Activated naive CD8-positive, alpha-beta T cell treated with anti-CD3 and anti-CD28 coated beads, Interleukin-2, amount 10 ng/mL, durations not matched to agents 7 days and 5 days (primary cell): ENCODE data around the gene CHRM1. TPM values are rescaled to one million over a fixed set of nuclear protein-coding genes. Genes with fewer than 3 reads are reported as not detected.

Source experiments
- ATAC-seq: fragments of 150-1000 bp; cut with Tn5 transposase; one replicate; pipeline ENCODE4 v1.10.0; 2021; ENCODE audit warnings: low read depth, moderate library complexity
- POLR2A ChIA-PET: fragments of 350-600 bp; sonication (Branson Sonifier 250); formaldehyde crosslinking; loops from one replicate; lab custom pipeline; 2021; ENCODE audit warnings: antibody characterized with exemption; lab: Charles Lee
- DNase-seq: peaks from one replicate; pipeline ENCODE4 v3.0.0; 2021
- H3K27ac Mint-ChIP-seq: one replicate; pipeline ENCODE4 v1.8.0; 2022; ENCODE audit warnings: mild to moderate bottlenecking, mixed read lengths
- H3K27me3 Mint-ChIP-seq: one replicate; pipeline ENCODE4 v1.8.0; 2022; ENCODE audit warnings: mild to moderate bottlenecking, moderate library complexity, mixed read lengths
- H3K36me3 Mint-ChIP-seq: one replicate; pipeline ENCODE4 v1.8.0; 2021; ENCODE audit warnings: mild to moderate bottlenecking, mixed read lengths
- H3K4me1 Mint-ChIP-seq: one replicate; pipeline ENCODE4 v1.8.0; 2021; ENCODE audit warnings: mixed read lengths
- H3K4me3 Mint-ChIP-seq: one replicate; pipeline ENCODE4 v1.8.0; 2022; ENCODE audit warnings: mild to moderate bottlenecking, moderate library complexity, mixed read lengths
- H3K9me3 Mint-ChIP-seq: one replicate; pipeline ENCODE4 v1.8.0; 2021; ENCODE audit warnings: mixed read lengths
- total RNA-seq, 2 experiments: library from RNA; stranded (reverse); gene quantifications; one replicate each; pipeline ENCODE4 v1.2.3, GENCODE V29; 2021

The CHRM1 gene
- total RNA-seq, 2 experiments from 2014 or later, result not detected

GRCh38 chr11:62922189-62922589 is 1.0 kb upstream of the CHRM1 start:
- DNase-seq (no peak), ATAC-seq (no peak)
- Mint-ChIP-seq H3K4me1 (peaks cover 12% of the 10 kb centered on the region), H3K27ac (no peak overlapping the region), H3K27me3 (peaks cover 67% of the 10 kb centered on the region), H3K36me3 (no peaks in the 10 kb centered on the region), H3K4me3 (no peak overlapping the region), H3K9me3 (no peaks in the 10 kb centered on the region)
- POLR2A ChIA-PET, result no interaction called here

GRCh38 chr11:62921573-62922188 is 518 bp upstream of the CHRM1 start:
- Mint-ChIP-seq H3K4me3 (no peak overlapping the region), H3K27me3 (peaks cover 63% of the 10 kb centered on the region)
- POLR2A ChIA-PET, result no interaction called here

GRCh38 chr11:62919898-62920640 is 1.1 kb downstream of the CHRM1 start:
- no peaks in the 10 kb centered on the region for H3K9me3 Mint-ChIP-seq
- H3K27ac Mint-ChIP-seq, result no peak overlapping the region
- no peak for DNase-seq
- POLR2A ChIA-PET, result no interaction called here
- H3K4me3 Mint-ChIP-seq, result no peak overlapping the region
- H3K36me3 Mint-ChIP-seq, result no peaks in the 10 kb centered on the region
- peaks cover 48% of the 10 kb centered on the region for H3K27me3 Mint-ChIP-seq
- H3K4me1 Mint-ChIP-seq, result peaks cover 6% of the 10 kb centered on the region
- no peak for ATAC-seq

More at GRCh38 chr11:62921573-62922188, 518 bp upstream of the CHRM1 start:
- Mint-ChIP-seq H3K4me1 (peaks cover 12% of the 10 kb centered on the region), H3K36me3 (no peaks in the 10 kb centered on the region), H3K9me3 (no peaks in the 10 kb centered on the region), H3K27ac (no peak overlapping the region)
- DNase-seq (no peak), ATAC-seq (no peak)

DNA sequence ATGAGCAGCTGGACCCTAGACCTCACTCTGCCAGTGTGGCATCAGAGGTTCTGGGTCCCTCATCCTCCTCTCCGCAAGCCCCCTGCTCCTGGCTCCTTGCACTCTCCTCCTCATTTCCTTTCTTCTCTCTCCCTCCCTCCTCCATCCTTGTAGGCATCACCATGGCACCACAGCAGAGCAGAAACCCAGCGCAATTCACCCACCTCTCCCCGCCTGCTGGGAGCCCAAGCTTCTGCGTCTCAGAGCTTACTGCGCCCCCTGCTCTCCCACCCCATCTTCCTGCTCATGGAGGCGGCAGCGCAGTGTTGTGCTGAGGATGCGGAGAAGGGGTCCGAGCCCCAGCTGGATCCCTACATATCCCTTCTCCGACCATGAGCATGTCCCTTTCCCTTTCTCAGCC is 1.7 kb downstream of the CHRM1 start:
- ATAC-seq (no peak), DNase-seq (no peak)
- Mint-ChIP-seq H3K27ac (no peak overlapping the region), H3K27me3 (peaks cover 42% of the 10 kb centered on the region), H3K4me3 (no peak overlapping the region), H3K4me1 (peaks cover 6% of the 10 kb centered on the region), H3K9me3 (no peaks in the 10 kb centered on the region), H3K36me3 (no peaks in the 10 kb centered on the region)
- POLR2A ChIA-PET, result no interaction called here

DNA sequence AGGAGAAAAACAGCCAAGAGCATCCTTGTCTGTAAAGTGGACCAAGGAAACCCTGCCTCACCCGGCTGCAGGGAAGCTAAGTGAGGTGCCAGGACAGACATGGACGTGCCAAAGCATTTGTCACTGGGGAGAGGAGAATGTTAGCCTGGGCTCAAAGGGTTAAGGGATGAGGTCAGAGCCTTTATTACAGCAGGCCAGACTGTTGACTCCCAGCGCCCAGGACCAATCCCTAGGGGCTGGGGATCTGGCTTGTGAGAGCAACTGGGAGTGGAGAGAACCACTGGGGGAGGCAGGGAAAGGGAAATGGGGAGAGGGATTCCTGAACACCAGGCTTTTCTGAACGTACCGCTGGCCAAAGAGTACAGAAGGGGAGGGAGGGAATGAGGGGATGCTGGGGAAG is 2.6 kb downstream of the CHRM1 start:
- Mint-ChIP-seq H3K9me3 (no peaks in the 10 kb centered on the region), H3K36me3 (no peaks in the 10 kb centered on the region), H3K4me1 (peaks cover 2% of the 10 kb centered on the region), H3K27ac (no peak overlapping the region), H3K4me3 (no peak overlapping the region), H3K27me3 (peaks cover 33% of the 10 kb centered on the region)
- no peak for ATAC-seq
- DNase-seq, result no peak
- POLR2A ChIA-PET, result no interaction called here

DNA sequence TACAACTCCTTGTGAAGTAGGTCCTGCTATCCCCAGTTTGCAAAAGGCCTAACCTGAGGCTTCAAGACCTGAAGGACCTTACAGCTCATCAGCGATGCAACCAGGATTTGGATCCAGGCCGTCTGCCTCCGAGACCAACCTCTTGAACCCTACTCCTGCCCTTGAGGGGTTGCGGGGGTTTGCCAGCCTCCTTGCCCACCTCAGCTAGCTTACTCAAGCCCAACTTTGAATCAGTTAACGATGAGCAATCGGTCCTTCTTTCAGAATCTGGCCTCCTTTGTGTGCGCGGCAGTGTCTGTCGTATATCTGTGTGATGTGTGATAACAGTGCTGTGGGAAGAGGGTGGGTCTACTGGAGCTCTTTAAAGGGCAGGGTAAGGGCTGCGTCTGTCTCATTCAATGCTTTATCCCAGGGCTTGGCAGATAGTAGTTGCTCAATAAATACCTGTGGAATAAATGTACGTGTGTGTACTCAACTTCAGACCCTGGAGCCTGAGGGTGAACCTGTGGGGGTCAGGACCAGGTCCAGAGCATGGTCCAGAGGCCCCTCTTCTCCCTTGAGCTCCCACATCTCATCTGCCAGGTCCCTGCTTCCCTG is 3.2 kb downstream of the CHRM1 start:
- H3K36me3 Mint-ChIP-seq, result no peaks in the 10 kb centered on the region
- POLR2A ChIA-PET, result no interaction called here
- ATAC-seq (no peak), DNase-seq (no peak)
- no peak overlapping the region for H3K4me3 Mint-ChIP-seq
- H3K27ac Mint-ChIP-seq, result no peak overlapping the region
- peaks cover 27% of the 10 kb centered on the region for H3K27me3 Mint-ChIP-seq
- no peaks in the 10 kb centered on the region for H3K4me1 Mint-ChIP-seq
- H3K9me3 Mint-ChIP-seq, result no peaks in the 10 kb centered on the region

GRCh38 chr11:62914416-62914815 is 6.7 kb downstream of the CHRM1 start:
- peaks cover 4% of the 10 kb centered on the region for H3K4me1 Mint-ChIP-seq
- no peak overlapping the region for H3K27ac Mint-ChIP-seq
- no peak for DNase-seq
- H3K9me3 Mint-ChIP-seq, result no peaks in the 10 kb centered on the region
- H3K4me3 Mint-ChIP-seq, result no peak overlapping the region
- no peak for ATAC-seq
- POLR2A ChIA-PET, result no interaction called here
- peaks cover 5% of the 10 kb centered on the region for H3K27me3 Mint-ChIP-seq
- no peaks in the 10 kb centered on the region for H3K36me3 Mint-ChIP-seq

DNA sequence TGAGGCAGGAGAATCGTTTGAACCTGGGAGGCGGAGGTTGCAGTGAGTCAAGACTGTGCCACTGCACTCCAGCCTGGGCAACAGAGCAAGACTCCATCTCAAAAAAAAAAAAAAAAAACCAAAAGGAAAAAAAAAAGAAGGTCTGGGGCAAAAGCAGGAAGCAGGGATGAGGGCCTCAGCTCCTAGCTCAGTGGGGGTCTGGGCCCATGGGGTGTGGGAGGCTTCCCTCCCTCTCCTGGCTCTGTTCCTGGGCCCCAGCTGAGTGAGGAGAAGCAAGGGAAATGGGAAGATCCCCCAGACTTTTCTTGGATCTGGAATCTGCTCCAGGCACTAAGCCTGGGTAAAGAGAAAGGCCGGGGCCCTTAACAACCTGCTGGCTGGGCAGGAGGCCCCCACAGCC is 8.9 kb downstream of the CHRM1 start:
- POLR2A ChIA-PET, result no interaction called here
- ATAC-seq, result no peak
- H3K9me3 Mint-ChIP-seq, result no peaks in the 10 kb centered on the region
- no peak for DNase-seq
- H3K4me1 Mint-ChIP-seq, result peaks cover 4% of the 10 kb centered on the region
- H3K4me3 Mint-ChIP-seq, result no peak overlapping the region
- peaks cover 8% of the 10 kb centered on the region for H3K27me3 Mint-ChIP-seq
- H3K27ac Mint-ChIP-seq, result no peak overlapping the region
- no peaks in the 10 kb centered on the region for H3K36me3 Mint-ChIP-seq

DNA sequence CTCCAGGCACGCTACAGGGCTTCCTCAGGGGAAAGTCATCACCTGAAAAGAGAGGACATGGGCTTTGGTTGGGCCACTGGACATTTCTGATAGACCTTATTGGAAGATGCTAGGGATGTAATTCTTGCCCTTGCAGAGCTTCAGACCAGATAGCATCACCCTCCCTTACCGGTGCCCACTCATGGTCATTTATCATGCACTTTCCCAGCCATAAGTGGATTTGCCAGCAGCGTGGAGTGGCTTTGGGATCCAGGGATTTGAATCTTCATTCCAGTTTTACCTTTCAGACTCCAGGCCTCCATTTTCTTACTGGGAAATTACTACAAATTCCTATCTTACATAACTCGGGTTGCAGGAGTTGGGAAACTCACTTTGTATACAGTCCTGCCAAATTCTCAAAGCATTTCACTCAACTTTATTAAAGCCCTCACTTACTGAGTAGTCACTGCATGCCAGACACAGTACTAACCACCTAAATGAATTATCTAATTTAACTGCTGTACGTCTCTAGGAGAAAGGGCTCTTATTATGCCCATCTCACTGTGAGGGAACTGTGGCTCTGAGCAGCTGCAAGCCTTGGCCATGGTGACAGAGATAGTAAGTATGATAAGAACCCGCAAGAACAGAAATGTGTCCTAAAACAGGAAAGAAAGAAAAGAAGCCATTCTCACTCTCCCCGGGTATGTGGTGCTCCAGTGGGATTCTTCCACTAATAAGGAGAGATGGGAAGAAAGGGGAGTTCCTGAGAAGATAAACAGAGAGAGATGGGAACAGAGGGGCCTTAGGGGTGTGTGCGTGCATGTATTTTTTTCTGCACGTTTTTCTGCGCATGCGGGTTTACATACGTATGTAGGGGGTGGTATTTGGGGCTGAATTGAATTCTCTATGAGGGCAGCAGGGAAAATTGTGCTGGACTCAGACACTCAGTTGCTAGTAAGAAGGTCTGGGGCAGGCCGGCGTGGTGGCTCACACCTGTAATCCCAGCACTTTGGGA is 9.7 kb downstream of the CHRM1 start:
- peaks cover 12% of the 10 kb centered on the region for H3K27me3 Mint-ChIP-seq
- ATAC-seq (no peak), DNase-seq (no peak)
- no peaks in the 10 kb centered on the region for H3K36me3 Mint-ChIP-seq
- H3K27ac Mint-ChIP-seq, result no peak overlapping the region
- POLR2A ChIA-PET, result no interaction called here
- H3K9me3 Mint-ChIP-seq, result no peaks in the 10 kb centered on the region
- no peak overlapping the region for H3K4me3 Mint-ChIP-seq
- peaks cover 4% of the 10 kb centered on the region for H3K4me1 Mint-ChIP-seq

DNA sequence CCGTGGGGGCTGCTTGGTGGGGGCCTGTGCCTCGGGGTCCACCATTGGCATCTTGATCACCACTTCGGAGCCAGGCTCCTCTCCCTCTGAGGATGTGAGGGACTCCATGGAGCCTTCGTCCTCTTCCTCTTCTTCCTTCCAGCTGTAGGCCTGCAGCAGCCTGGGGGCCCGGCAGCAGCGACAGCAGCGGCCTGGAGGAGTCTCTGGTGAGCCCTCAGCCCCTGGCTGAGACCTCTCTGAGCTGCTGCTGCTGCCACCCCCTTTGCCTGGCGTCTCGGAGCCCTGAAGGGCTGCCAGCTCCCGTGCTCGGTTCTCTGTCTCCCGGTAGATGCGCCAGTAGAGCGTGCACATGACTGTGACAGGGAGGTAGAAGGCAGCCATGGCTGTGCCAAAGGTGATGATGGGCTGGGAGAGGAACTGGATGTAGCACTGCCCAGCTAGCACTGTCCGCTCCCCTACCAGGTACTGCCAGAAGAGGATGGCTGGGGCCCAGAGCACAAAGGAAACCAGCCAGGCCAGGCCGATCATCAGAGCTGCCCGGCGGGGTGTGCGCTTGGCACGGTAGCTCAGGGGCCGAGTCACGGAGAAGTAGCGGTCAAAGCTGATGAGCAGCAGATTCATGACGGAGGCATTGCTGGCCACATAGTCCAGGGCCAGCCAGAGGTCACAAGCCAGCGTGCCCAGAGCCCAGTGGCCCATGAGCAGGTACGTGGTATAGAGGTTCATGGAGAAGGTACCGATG is 10.9 kb downstream of the CHRM1 start:
- Mint-ChIP-seq H3K4me3 (no peak overlapping the region), H3K36me3 (no peaks in the 10 kb centered on the region), H3K27me3 (peaks cover 11% of the 10 kb centered on the region), H3K4me1 (peaks cover 7% of the 10 kb centered on the region), H3K27ac (no peak overlapping the region), H3K9me3 (no peaks in the 10 kb centered on the region)
- no peak for DNase-seq
- POLR2A ChIA-PET, result no interaction called here
- no peak for ATAC-seq

GRCh38 chr11:62909107-62909894 is 11.9 kb downstream of the CHRM1 start:
- Mint-ChIP-seq H3K4me3 (no peak overlapping the region), H3K27me3 (peaks cover 11% of the 10 kb centered on the region), H3K4me1 (peaks cover 9% of the 10 kb centered on the region), H3K36me3 (no peaks in the 10 kb centered on the region), H3K9me3 (no peaks in the 10 kb centered on the region), H3K27ac (no peak overlapping the region)
- ATAC-seq (no peak), DNase-seq (no peak)
- POLR2A ChIA-PET, result no interaction called here

- peaks cover 11% of the 10 kb centered on the region for H3K27me3 Mint-ChIP-seq
- POLR2A ChIA-PET, result no interaction called here
- ATAC-seq (no peak), DNase-seq (no peak)
- H3K9me3 Mint-ChIP-seq, result no peaks in the 10 kb centered on the region
- H3K36me3 Mint-ChIP-seq, result no peaks in the 10 kb centered on the region
- H3K4me3 Mint-ChIP-seq, result no peak overlapping the region
- peaks cover 9% of the 10 kb centered on the region for H3K4me1 Mint-ChIP-seq
- H3K27ac Mint-ChIP-seq, result no peak overlapping the region
Observed at GRCh38 chr11:62908468-62909072, 12.6 kb downstream of the CHRM1 start.
